Mesothelial cell of epicardium (in vitro differentiated cells): ENCODE results near the gene MOK. TPM values are rescaled to one million over a fixed set of nuclear protein-coding genes. Genes with fewer than 3 reads are reported as not detected.

Source experiments
- DNase-seq, 2 experiments: peaks; one replicate each; pipeline ENCODE4 v3.0.0; 2021; ENCODE audit warnings: low spot score in 2 of 2; ENCODE audit not compliant: unreplicated experiment in 2 of 2
- H3K27ac Mint-ChIP-seq: 2 replicates; pipeline ENCODE4 v1.8.0; 2021; ENCODE audit warnings: mixed read lengths
- H3K27me3 Mint-ChIP-seq: 2 replicates; pipeline ENCODE4 v1.8.0; 2021; ENCODE audit warnings: low read depth, mixed read lengths
- H3K36me3 Mint-ChIP-seq: 2 replicates; pipeline ENCODE4 v1.8.0; 2021; ENCODE audit warnings: mixed read lengths
- H3K4me1 Mint-ChIP-seq: 2 replicates; pipeline ENCODE4 v1.8.0; 2021; ENCODE audit warnings: mixed read lengths
- H3K4me3 Mint-ChIP-seq: 2 replicates; pipeline ENCODE4 v1.8.0; 2021; ENCODE audit warnings: mild to moderate bottlenecking, moderate library complexity, mixed read lengths
- H3K9me3 Mint-ChIP-seq: 2 replicates; pipeline ENCODE4 v1.8.0; 2021; ENCODE audit warnings: mixed read lengths
- total RNA-seq: library from RNA; stranded (reverse); gene quantifications from 3 replicates; pipeline ENCODE4 v1.2.1, GENCODE V29; 2021
- TF ChIP-seq, protein P1 (sequence below): fragments of 200-600 bp; sonication (generic); IDR thresholded peaks from one replicate; pipeline ENCODE4 v1.5.0; 2021; ENCODE audit warnings: antibody characterized with exemption; ENCODE audit not compliant: unreplicated experiment

MOK gene
- total RNA-seq, 1 donor from 2014 or later: 34.9 TPM

DNA sequence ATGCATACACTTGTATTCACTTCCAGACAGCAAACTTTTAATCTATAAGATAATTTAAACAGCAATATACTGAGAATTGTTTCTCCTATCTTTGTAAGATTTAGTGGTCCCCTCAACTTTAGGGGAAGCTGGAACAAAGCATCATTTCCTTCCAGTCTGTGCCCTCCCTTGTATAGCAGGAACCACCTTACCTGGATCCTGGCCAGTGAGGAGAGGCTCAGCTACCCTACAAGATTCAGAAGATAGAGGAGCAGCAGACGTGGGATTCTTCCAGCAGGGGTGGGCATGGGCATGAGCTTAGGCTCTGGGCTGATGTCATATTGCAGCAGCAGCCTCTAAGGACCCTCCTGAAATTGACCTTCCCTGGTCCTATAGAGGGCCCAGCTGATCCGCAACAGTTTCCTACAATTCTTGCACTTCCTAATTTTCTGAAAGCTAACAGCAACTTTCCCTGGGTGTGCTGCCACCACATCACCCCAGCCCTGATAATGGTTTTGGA is 21.3 kb downstream of the MOK start:
- H3K9me3 Mint-ChIP-seq: no peaks in the 10 kb centered on the region
- TF ChIP-seq, protein P1, sequence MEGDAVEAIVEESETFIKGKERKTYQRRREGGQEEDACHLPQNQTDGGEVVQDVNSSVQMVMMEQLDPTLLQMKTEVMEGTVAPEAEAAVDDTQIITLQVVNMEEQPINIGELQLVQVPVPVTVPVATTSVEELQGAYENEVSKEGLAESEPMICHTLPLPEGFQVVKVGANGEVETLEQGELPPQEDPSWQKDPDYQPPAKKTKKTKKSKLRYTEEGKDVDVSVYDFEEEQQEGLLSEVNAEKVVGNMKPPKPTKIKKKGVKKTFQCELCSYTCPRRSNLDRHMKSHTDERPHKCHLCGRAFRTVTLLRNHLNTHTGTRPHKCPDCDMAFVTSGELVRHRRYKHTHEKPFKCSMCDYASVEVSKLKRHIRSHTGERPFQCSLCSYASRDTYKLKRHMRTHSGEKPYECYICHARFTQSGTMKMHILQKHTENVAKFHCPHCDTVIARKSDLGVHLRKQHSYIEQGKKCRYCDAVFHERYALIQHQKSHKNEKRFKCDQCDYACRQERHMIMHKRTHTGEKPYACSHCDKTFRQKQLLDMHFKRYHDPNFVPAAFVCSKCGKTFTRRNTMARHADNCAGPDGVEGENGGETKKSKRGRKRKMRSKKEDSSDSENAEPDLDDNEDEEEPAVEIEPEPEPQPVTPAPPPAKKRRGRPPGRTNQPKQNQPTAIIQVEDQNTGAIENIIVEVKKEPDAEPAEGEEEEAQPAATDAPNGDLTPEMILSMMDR: no peak
- H3K4me3 Mint-ChIP-seq: no peak overlapping the region
- H3K27ac Mint-ChIP-seq: peak overlapping the region; percentile 82
- peaks cover 24% of the 10 kb centered on the region for H3K4me1 Mint-ChIP-seq
- peaks cover 4% of the 10 kb centered on the region for H3K36me3 Mint-ChIP-seq
- DNase-seq: no peak
- H3K27me3 Mint-ChIP-seq: no peaks in the 10 kb centered on the region

DNA sequence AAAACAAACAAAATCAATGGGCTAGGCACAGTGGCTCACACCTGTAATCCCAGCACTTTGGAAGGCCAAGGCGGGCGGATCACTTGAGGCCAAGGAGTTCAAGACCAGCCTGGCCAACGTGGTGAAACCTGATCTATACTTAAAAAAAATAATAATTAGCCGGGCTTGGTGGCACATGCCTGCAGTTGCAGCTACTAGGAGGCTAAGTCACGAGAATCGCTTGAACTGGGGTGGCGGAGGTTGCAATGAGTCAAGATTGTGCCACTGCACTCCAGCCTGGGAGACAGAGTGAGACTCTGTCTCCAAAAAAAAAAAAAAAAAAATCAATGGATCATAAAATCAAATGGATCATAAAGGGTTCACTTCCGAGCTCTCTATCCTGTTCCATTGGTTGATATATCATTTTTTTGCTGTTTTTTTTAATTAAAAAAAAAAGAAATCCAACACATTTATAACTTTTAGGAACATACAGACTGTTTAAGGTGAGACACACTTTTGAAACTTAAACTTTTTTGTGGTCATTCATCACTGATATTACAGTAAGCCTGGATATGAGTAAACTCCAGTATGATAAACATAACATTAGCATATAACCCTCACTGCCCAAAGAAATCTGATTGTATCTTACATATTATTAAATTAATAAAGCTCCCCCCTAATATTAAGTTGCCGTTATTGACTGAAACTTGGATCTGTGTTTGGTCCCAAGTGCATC is 22.1 kb downstream of the MOK start:
- Mint-ChIP-seq H3K9me3 (no peaks in the 10 kb centered on the region), H3K27me3 (no peaks in the 10 kb centered on the region), H3K4me1 (peaks cover 30% of the 10 kb centered on the region), H3K27ac (no peak overlapping the region), H3K36me3 (peaks cover 8% of the 10 kb centered on the region), H3K4me3 (no peak overlapping the region)
- TF ChIP-seq, protein P1: no peak
- no peak for DNase-seq

DNA sequence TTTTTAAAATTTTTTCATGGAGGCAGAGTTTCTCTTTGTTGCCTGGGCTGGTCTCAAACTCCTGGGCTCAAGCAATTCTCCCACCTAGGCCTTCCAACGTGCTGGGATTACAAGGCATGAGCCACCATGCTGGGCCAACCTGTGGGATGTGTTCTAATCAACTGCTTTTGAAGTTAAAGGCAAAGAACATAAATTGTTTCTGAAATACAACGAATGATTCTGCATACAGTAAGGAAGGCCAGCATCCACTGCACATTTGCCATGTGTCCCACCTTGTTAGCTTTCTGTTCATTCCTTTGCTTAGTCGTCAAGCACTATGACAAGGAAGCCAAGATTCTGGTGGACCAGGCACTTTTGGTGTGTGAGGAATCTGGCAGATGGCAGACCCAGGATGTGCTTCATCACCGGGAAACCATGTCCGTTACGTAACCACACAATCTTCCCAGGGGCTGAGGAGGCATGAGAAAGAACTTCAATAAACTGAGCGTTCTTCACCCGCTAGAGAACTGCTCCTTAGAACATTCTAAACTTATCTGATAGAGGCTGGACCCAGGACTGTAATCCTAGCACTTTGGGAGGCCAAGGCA is 24.5 kb downstream of the MOK start:
- H3K4me1 Mint-ChIP-seq: peaks cover 31% of the 10 kb centered on the region
- peaks cover 11% of the 10 kb centered on the region for H3K36me3 Mint-ChIP-seq
- peak overlapping the region; percentile 47 for H3K27ac Mint-ChIP-seq
- TF ChIP-seq, protein P1: no peak
- H3K4me3 Mint-ChIP-seq: no peak overlapping the region
- no peaks in the 10 kb centered on the region for H3K9me3 Mint-ChIP-seq
- no peaks in the 10 kb centered on the region for H3K27me3 Mint-ChIP-seq
- no peak for DNase-seq

DNA sequence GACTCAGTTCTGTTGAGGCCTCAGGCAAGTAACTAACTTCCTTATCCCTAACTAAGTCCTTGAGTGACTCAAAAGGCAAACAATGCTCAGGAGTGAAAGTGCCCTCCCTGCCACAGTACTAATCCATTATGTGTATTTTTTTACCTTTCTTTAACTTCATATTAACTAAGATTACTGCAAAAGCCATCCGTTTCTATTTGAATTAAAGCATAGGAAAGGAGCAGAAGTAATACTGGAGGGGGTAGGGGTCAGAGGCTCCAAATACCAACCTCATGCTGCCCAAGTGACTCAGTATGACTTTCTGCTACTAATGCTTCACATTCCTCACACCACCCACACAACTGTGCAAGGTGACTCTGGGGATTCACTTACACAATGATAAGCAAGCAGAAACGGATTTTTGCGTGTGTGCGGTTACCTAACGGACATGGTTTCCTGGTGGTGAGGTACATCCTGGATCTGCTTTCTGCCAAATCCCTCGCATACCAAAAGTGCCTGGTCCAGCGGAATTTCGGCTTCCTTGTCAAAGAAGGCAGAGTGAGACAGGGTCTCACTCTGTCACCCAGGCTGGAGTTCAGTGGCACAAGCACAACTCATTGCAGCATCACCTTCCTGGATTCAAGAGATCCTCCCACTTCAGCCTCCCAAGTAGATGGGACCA is 25.1 kb downstream of the MOK start:
- no peak overlapping the region for H3K4me3 Mint-ChIP-seq
- H3K27me3 Mint-ChIP-seq: no peaks in the 10 kb centered on the region
- no peaks in the 10 kb centered on the region for H3K9me3 Mint-ChIP-seq
- H3K27ac Mint-ChIP-seq: peak overlapping the region; percentile 47
- TF ChIP-seq, protein P1: no peak
- H3K36me3 Mint-ChIP-seq: peaks cover 13% of the 10 kb centered on the region
- peaks cover 31% of the 10 kb centered on the region for H3K4me1 Mint-ChIP-seq
- DNase-seq: no peak

DNA sequence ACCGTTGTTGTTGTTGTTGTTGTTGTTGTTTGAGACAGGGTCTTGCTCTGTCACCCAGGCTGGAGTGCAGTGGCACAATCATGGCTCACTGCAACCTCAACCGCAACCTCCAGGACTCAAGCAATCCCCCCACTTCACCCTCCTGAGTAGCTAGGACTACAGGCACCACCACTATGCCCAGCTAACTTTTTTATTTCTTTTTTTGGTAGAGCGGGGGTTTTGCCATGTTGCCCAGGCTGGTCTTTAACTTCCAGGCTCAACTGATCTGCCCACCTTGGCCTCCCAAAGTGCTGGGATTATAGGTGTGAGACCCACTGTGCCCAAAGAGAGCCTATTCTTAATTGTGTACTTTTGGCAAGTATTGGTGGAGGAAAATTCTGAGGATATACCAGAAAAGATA is 25.7 kb downstream of the MOK start:
- Mint-ChIP-seq H3K9me3 (no peaks in the 10 kb centered on the region), H3K4me3 (no peak overlapping the region), H3K27me3 (no peaks in the 10 kb centered on the region), H3K27ac (no peak overlapping the region), H3K36me3 (peaks cover 13% of the 10 kb centered on the region), H3K4me1 (peaks cover 27% of the 10 kb centered on the region)
- DNase-seq: no peak
- TF ChIP-seq, protein P1: no peak
